SU-DHL-6 (cell line): ENCODE measurements around the gene KRT80.

Source experiments
- CTCF ChIP-seq: fragments of 200-600 bp; sonication (generic); IDR thresholded peaks from one replicate; pipeline ENCODE4 v1.5.1; 2017; ENCODE audit warnings: antibody characterized with exemption, mild to moderate bottlenecking, low read length, moderate library complexity; ENCODE audit not compliant: insufficient read depth, poor library complexity, severe bottlenecking
- EZH2phosphoT487 ChIP-seq: fragments of 200-600 bp; sonication (generic), shearing (Covaris generic); conservative IDR thresholded peaks from 2 replicates; pipeline ENCODE4 v1.6.1; 2018; ENCODE audit warnings: mild to moderate bottlenecking, antibody characterized with exemption, low read length, moderate library complexity, mixed read lengths

DNA sequence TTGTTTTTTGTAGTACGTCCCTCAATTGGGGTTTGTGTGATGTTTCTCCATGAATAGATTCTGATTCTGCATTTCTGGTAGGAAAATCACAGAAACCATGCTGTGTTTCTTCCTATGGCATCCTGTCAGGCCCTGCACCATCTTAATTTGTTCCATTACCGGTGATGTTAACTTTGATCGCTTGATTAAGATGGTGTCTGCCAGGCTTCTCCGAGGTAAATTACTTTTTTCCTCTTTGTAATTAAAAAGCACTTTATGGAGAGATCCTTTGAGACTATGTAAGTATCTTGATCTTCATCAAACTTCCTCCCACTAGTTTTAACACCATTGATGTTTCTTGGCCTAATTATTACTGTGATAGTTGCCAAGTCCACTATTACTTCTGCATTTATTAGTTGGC is 26.2 kb upstream of the KRT80 start:
- TF ChIP-seq CTCF (no peak), EZH2phosphoT487 (no peak)
